ENCODE data around the gene SLC6A15. TPM values are rescaled to one million over a fixed set of nuclear protein-coding genes. Genes with fewer than 3 reads are reported as not detected.

SLC6A15 gene
- polyA plus RNA-seq, 1 of the 3 experiments (the other 2 are of a cell fraction): 0.76 TPM

GRCh38 chr12:84955298-84955697 is 42.7 kb upstream of the SLC6A15 start (continued):
- TF ChIP-seq PBX3 (IDR thresholded peaks at IDR 0.05): no peak
- no peak for TF ChIP-seq TEAD4 (IDR thresholded peaks at IDR 0.05; ENCODE audit: borderline replicate concordance, insufficient read depth)
- no peak for TF ChIP-seq ZBTB33 (IDR thresholded peaks at IDR 0.05; ENCODE audit: borderline replicate concordance, low read depth)

- no peak overlapping the region for H3K9ac ChIP-seq
- WGBS (ENCODE audit: low lambda C conversion rate): 64% methylated on average over 1 of the region's 1 CpG
- H3K36me3 ChIP-seq (replicated peaks in 1 of 2; ENCODE audit: control insufficient read depth in 1 of 2, insufficient read depth in 2 of 2, low read length in 1 of 2): no peaks in the 10 kb centered on the region
- H3K27ac ChIP-seq (ENCODE audit: low read depth in 2 of 2, low read length in 1 of 2): no peak overlapping the region
- ChIA-PET CTCF (no interaction called here), POLR2A (no interaction called here)
- TF ChIP-seq JUND (IDR thresholded peaks at IDR 0.05) (no peak), ZBTB33 (IDR thresholded peaks at IDR 0.05; ENCODE audit: borderline replicate concordance, low read depth) (no peak), NRF1 (IDR thresholded peaks at IDR 0.05; ENCODE audit: low read depth, low read length) (no peak), POLR2AphosphoS5 (IDR thresholded peaks at IDR 0.05; ENCODE audit: low read depth, low read length) (no peak), TEAD4 (IDR thresholded peaks at IDR 0.05; ENCODE audit: borderline replicate concordance, insufficient read depth) (no peak), EP300 (IDR thresholded peaks at IDR 0.05; ENCODE audit: borderline replicate concordance in 1 of 2, low read depth in 1 of 2, low read length in 1 of 2) (no peak), RAD21 (IDR thresholded peaks at IDR 0.05; ENCODE audit: low read length) (no peak), MEF2A (IDR thresholded peaks at IDR 0.05; ENCODE audit: borderline replicate concordance, low read depth) (no peak), CHD2 (IDR thresholded peaks at IDR 0.05; ENCODE audit: low read length, partially characterized antibody) (no peak), CTCF (IDR thresholded peaks at IDR 0.05) (no peak), FOSL2 (IDR thresholded peaks at IDR 0.05; ENCODE audit: borderline replicate concordance, low read depth) (no peak), MXI1 (IDR thresholded peaks at IDR 0.05; ENCODE audit: low read depth, low read length) (no peak), TAF1 (IDR thresholded peaks at IDR 0.05; ENCODE audit: borderline replicate concordance, low read depth, low read length) (no peak), SIN3A (IDR thresholded peaks at IDR 0.05; ENCODE audit: borderline replicate concordance, low read depth, low read length) (no peak), SMC3 (IDR thresholded peaks at IDR 0.05; ENCODE audit: low read depth, low read length) (no peak), RFX5 (IDR thresholded peaks at IDR 0.05; ENCODE audit: low read length) (no peak), RCOR1 (IDR thresholded peaks at IDR 0.05; ENCODE audit: low read length) (no peak), ELF1 (IDR thresholded peaks at IDR 0.05) (no peak), FOXM1 (IDR thresholded peaks at IDR 0.05; ENCODE audit: low read depth) (no peak), IRF3 (IDR thresholded peaks at IDR 0.05; ENCODE audit: low read depth, low read length) (no peak)
- H4K20me1 ChIP-seq (ENCODE audit: insufficient read depth): no peaks in the 10 kb centered on the region
- no peak overlapping the region for H3K4me2 ChIP-seq
- no peaks in the 10 kb centered on the region for H3K9me2 ChIP-seq
- H3K79me2 ChIP-seq (ENCODE audit: insufficient read depth): no peaks in the 10 kb centered on the region
- no peak overlapping the region for H3K4me3 ChIP-seq (ENCODE audit: low read depth in 2 of 2, low read length in 1 of 2)
- no peaks in the 10 kb centered on the region for H3K27me3 ChIP-seq (ENCODE audit: insufficient read depth)
- DNase-seq: no peak
- H3K9me3 ChIP-seq: no peaks in the 10 kb centered on the region; the same call in 1 of the 2 replicates
- H3F3A ChIP-seq (replicated peaks; ENCODE audit: insufficient read depth): no peaks in the 10 kb centered on the region
- H3K4me1 ChIP-seq (ENCODE audit: control insufficient read depth in 1 of 2, insufficient read depth in 2 of 2, low read depth in 1 of 2, low read length in 1 of 2): no peaks in the 10 kb centered on the region
- no peak overlapping the region for H2AFZ ChIP-seq (ENCODE audit: low read depth)
These were observed 41.8 kb upstream of the SLC6A15 start for GRCh38 chr12:84954415-84954814.
